ENCODE results near the gene FBXL4.

Gene FBXL4

DNA sequence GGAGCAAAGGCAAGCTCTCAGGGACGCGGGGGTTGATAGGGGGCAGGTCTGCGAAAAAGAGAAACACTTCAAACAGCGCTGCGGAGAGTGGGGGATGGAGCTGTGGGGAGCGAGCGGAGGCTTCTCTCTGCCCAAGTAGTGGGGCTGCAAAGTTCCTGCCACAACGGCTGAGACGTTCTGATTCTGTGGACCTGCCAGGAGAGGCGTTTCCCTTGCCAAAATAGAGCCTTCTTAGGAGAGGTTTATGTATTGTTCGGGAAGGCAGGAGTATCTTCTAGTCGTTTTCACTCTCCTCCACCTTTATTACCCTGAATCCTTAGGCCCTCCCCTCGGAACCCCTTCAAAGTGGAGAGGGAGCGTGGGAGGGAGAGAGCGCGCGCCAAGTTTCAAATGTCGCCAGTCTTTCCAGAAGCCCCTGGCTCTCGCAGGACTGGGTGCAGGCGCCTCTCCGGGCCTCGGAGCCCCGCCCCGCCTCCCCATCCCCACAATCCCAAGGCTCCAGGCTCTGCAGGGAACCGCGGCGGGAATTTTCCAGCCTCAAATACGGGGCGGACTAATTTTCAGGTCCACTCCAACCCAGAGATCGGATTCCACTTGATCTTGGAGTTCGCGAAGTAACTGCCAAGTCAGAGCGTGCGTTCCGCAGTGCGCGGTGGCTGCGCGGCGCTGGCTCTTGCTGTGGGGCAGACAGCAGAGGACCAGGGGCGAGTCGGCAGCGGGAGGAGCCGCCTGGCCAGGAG is 123.4 kb downstream of the FBXL4 start:
- no peak for DNase-seq

DNA sequence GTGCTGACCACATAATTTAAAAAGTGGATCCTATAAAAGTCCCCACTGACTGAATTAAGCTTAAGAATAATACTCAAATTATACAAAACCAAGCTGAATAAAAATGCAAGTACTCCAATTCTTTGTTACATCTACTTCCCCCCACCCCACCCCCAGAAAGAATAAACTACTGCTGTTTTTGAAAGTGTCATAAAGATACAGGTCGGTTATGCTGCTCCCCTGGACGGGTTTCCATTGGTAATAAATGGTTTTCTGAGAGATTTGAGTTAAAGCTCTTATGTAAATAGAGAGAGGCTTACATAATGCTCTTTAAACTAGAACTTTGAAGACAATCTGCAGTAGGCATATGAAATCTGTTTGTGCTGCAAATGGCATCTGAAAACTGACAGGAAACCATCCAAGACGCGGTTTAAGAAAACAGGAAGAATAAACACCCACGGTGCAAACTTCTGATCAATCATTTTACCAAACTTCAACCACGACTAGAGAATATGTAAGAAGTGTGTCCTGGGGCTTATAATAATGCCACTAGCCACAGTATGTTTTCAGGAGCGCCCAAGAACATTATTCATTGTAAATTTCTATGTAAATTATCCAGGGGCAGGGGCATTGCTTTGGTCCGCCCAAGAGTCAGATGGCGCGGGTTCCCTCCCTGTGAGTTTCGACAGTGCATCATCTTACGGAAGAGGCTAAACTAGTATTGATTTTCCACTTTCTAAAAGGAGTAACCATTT is 124.2 kb downstream of the FBXL4 start:
- DNase-seq, result no peak

DNA sequence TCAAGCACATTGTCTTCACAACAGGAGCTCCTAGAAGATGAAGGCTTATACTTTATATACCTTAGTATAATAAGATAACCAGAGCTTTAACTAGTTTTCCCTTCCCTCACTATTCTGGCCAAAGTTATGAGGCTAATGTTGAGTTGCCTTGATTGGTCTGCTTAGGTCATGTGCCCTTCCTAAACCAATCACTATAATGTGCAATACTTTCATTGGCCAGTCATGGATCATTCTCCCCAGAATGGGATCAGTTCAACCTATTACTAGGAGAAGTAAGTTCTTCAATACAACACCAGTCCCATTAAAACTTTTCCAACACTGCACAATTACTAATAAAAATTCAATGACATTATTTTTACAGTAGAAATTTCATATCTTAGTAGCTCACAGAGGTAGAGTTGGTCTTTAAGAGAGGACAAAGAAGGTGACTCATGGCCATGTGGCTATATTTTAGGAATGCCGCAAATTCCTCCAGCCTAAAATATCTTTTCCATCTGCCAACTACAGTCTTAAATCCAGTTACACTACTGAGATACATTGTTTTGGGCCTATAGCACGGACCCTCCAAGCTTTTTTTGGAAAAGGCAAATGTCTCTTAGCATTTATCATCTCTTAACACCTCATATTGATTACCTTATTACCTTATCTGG is 125.9 kb downstream of the FBXL4 start:
- no peak for DNase-seq

All from suppressor macrophage treated with lipopolysaccharide for 4 hours (primary cell).